RWPE1 (cell line): ENCODE results near the gene CDK5.
"Not testable (repeated sequence)": the region's sequence is repeated elsewhere in the genome, so short reads cannot be mapped to it uniquely, and the experiment has no call there.

Experiments used
- CTCF ChIA-PET: fragments of 350-600 bp; sonication (Branson Sonifier 250); formaldehyde crosslinking; extraction: SDS; loops from one replicate; lab custom pipeline; 2021; lab: Yijun Ruan, JAX
- POLR2A ChIA-PET: fragments of 400-600 bp; formaldehyde crosslinking; extraction: SDS; loops from one replicate; lab custom pipeline; 2020; ENCODE audit warnings: antibody characterized with exemption; ENCODE audit not compliant: low non-redundant PET; lab: Yijun Ruan, JAX
- DNase-seq: peaks from one replicate; pipeline ENCODE4 v3.0.0; 2012; ENCODE audit warnings: low spot score
- H3K27ac ChIP-seq: fragments of 450-650 bp; 2 replicates; pipeline ENCODE4 v1.5.1; 2017
- TF ChIP-seq, protein P1 (sequence below): fragments of 450-650 bp; conservative IDR thresholded peaks from 2 replicates; pipeline ENCODE4 v1.5.1; 2017; ENCODE audit warnings: low read depth, mild to moderate bottlenecking

CDK5 gene

DNA sequence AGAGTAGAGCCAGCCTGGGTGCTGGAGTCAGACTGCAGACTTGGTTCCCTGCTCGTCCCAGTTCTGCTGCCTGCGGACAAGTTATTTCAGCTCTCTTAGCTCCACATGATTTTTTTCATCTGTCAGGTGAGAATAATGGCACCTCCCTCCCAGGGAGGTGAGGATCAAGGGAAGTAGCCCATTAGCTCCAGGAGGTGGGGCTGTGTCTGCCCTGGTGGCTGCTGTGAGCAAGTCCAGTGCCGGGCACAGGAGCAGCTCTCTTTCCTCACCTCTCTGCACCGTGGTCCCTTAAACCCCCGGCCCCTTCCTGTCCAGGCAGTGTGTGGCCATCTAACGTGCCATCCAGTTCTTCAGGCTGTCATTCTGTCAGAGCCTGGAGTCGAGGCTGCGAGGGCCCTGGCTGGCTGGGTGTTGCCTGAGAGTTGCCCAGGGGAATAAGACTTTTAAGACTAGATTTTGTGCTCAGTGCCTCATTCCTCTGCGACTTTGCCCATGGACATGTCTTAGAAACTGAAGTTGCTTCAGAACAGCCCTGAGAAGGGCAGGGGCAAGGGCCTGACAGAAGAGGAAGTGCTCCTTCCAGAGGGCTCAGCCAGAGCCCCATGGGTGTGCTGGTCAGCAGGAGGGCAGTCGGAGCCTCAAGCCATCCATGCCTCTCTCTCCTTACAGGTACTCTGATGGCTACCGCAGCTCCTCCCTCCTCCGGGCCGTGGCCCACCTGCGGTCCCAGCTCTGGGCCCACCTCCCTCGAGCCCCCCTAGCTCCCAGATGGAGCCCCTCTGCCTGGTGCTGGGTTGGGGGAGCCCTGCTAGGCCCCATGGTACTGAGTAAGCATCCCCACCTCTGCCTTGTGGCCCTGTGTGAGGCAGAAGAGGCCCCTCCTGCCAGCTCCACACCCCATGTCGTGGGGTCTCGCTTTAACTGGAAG is 24.5 kb downstream of the CDK5 start:
- DNase-seq: no peak
- ChIA-PET POLR2A (no interaction called here), CTCF (interaction anchor here (2.0 kb wide), 1 partner anchor 78 kb away, joined by 8 read pairs; no protein-coding TSS in a partner anchor)
- TF ChIP-seq, protein P1, sequence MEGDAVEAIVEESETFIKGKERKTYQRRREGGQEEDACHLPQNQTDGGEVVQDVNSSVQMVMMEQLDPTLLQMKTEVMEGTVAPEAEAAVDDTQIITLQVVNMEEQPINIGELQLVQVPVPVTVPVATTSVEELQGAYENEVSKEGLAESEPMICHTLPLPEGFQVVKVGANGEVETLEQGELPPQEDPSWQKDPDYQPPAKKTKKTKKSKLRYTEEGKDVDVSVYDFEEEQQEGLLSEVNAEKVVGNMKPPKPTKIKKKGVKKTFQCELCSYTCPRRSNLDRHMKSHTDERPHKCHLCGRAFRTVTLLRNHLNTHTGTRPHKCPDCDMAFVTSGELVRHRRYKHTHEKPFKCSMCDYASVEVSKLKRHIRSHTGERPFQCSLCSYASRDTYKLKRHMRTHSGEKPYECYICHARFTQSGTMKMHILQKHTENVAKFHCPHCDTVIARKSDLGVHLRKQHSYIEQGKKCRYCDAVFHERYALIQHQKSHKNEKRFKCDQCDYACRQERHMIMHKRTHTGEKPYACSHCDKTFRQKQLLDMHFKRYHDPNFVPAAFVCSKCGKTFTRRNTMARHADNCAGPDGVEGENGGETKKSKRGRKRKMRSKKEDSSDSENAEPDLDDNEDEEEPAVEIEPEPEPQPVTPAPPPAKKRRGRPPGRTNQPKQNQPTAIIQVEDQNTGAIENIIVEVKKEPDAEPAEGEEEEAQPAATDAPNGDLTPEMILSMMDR: no peak
- peak overlapping the region; percentile 36 for H3K27ac ChIP-seq

DNA sequence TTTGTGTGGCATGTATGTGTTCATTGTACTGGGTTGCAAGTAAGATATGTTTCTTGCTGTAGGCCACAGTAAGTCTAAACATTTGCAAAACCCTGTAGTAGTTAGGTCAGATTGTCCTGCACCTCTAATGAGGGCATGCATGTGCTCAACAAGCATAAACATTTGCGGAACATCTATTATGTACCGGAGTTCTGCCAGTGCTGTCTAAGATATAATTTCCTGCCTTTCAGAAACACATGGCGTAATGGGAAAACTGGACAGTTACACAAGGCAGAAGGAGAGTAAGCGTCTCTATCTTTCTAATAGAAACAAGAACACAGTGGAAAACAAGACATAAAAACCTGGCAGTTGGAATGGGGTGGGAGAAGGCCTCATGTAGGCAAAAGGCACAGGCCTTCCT is 26.7 kb downstream of the CDK5 start:
- ChIA-PET CTCF (no interaction called here), POLR2A (interaction anchor here (0.8 kb wide), 1 partner anchor 9 kb away, joined by 6 read pairs; no protein-coding TSS in a partner anchor)
- DNase-seq: no peak
- H3K27ac ChIP-seq: no peak overlapping the region
- TF ChIP-seq, protein P1: no peak

DNA sequence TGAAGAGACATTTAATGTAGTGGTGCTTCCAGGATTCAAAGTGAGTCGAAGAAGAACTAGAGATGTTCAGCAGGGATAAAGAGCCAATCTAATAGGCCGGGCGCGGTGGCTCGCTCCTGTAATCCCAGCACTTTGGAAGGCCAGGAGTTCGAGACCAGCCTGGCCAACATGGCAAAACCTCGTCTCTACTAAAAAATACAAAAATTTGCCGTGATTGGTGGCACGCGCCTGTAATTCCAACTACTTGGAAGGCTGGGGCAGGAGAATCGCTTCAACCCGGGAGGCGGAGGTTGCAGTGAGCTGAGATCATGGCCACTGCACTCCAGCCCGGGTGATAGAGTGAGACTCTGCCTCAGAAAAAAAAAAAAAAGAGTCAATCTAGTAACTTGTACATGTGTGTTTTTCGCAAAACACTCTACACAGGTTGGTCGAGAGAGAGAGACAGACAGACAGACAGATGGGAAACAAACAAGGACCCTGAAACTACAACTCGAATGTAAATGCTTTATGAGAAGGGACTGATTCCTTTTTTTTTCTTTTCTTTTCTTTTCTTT is 28.7 kb downstream of the CDK5 start:
- DNase-seq: no peak
- CTCF ChIA-PET: interaction anchor here (0.6 to 1.2 kb wide), 2 partner anchors 46 to 82 kb away, joined by 3 to 4 read pairs; no protein-coding TSS in a partner anchor
- POLR2A ChIA-PET: interaction anchor here (0.5 kb wide), 1 partner anchor 47 kb away, joined by 5 read pairs; no protein-coding TSS in a partner anchor
- H3K27ac ChIP-seq: peak overlapping the region; percentile 84
- TF ChIP-seq, protein P1: peak; percentile 10; the same call in 1 of the 2 replicates

DNA sequence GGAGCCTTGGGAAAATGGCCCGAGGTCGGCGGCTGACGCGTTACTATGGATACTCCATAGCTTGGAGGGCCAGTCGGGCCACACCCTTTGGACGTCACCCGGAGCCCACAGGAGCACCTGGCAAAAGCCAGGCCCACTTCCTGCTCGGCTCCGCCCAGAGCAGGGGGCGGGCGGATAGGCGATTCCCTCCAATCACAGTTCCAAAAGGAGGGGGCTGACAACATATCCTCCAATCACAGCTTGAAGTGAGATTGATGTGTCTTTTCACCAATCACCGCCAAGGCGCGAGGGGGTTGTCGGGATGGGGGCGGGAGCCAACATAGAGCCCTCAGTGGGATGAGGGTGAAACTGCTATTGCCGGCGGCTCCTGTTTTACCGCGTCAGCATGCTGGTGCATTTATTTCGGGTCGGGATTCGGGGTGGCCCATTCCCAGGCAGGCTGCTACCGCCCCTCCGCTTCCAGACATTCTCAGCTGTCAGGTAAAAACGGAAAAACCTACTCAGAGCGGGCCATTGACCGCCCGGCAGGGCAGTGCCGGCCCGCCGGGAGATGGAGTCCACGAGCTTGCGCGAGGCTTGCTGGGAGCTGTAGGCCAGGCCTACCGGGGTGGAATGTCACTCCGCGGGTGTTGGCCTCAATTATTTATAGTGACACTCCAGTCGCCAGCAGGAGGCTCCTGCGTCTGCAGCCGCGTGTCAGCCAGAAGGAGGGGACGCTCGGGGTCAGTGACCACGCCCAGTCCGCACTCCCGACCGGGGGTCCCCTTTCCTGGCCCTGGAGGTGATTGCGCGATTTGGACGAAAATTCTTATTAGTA is 29.4 kb downstream of the CDK5 start, which contains the start of gene ABCB8:
TSS of gene ABCB8 (plus strand) at position 320 of the 817 bp plus-strand sequence. CDS start at position 386, 66 bp downstream.
- peak within 1 kb of the TSS; percentile 84 for H3K27ac ChIP-seq
- CTCF ChIA-PET: interaction anchor here (0.6 to 1.2 kb wide), 3 partner anchors 19 to 82 kb away, joined by 3 to 4 read pairs (median 3); no protein-coding TSS in a partner anchor
- TF ChIP-seq, protein P1: peak; percentile 62
- POLR2A ChIA-PET: interaction anchor here (0.5 to 0.7 kb wide), 3 partner anchors 14 to 1346 kb away, joined by 3 to 5 read pairs (median 3); no protein-coding TSS in a partner anchor
- DNase-seq: peak; percentile 100

DNA sequence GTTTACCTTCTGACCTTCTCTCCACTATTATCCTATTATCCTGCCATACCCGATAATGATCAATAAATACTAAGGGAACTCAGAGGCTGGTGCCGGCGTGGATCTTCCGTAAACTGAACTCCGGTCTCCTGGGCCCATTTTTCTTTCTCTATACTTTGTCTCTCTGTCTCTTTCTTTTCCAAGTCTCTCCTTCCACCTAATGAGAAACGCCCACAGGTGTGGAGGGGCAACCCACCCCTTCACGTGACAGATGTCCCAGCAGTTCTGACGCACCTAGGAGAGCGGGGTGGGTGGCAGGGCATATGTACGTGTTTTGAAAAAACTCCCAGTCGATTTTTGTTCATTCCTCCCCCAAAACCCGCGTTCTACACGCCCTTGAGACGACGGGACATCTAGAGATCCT is 30.0 kb downstream of the CDK5 start:
- peak overlapping the region; percentile 84 for H3K27ac ChIP-seq
- CTCF ChIA-PET: interaction anchor here (1.2 kb wide), 1 partner anchor 83 kb away, joined by 4 read pairs; no protein-coding TSS in a partner anchor
- POLR2A ChIA-PET: interaction anchor here (0.6 to 0.7 kb wide), 2 partner anchors 14 to 1345 kb away, joined by 3 read pairs; no protein-coding TSS in a partner anchor
- not testable (repeated sequence) for DNase-seq

DNA sequence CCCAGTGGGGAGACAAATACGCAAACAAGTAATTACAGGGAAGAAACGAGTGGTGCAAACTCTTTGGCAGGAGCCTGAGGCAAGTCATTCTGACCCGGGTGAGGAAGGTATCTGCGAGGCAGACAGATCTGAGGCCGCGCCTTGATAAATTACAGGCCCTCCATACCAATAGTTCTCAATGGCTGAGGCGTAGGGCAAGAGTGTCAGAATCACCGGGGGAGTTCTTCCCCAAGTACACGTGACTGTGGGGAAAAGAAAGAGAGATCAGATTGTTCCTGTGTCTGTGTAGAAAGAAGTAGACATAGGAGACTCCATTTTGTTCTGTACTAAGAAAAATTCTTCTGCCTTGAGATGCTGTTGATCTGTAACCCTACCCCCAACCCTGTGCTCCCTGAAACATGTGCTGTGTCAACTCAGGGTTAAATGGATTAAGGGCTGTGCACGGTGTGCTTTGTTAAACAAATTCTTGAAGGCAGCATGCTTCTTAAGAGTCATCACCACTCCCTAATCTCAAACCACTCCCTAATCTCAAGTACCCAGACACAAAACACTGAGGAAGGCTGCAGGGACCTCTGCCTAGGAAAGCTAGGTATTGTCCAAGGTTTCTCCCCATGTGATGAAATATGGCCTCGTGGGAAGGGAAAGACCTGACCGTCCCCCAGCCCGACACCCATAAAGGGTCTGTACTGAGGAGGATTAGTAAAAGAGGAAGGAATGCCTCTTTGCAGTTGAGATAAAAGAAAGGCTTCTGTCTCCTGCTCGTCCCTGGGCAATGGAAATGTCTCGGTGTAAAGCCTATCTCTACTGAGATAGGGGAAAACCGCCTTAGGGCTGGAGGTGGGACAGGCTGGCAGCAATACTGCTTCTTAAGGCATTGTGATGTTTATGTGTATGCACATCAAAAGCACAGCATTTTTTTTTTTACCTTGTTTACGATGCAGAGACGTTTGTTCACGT is 30.6 kb downstream of the CDK5 start:
- CTCF ChIA-PET, POLR2A ChIA-PET, DNase-seq: not testable (repeated sequence)
- peak overlapping the region; percentile 84; the same call in 1 of the 2 replicates for H3K27ac ChIP-seq
